Activated CD4-positive, alpha-beta T cell treated with anti-CD3 and anti-CD28 coated beads, Interleukin-2, amount 50 U/mL, for 16 hours (primary cell): ENCODE measurements around the gene PCGF6.

Experiments used
- DNase-seq: peaks from one replicate; pipeline ENCODE4 v3.0.0-alpha.2; 2020

PCGF6 gene

GRCh38 chr10:103254538-103255325 lies 96.2 kb downstream of the PCGF6 start:
- DNase-seq = peak; percentile 76

DNA sequence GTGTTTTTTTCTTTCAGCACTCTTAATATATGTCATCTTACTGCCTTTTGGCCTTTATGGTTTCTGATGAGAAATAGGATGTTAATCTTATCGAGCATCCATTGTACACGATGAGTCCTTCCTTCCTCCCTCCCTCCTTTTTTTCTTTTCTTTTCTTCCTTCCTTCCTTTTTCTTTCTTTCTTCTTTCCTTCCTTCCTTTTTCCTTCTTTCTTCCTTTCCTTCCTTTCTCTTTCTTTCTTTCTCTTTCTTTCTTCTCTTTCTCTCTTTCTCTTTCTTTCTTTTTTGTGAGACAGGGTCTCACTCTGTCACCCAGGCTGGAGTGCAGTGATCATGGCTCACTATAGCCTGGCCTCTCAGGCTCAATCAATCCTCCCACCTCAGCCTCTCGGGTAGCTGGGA lies 96.8 kb downstream of the PCGF6 start:
- no peak for DNase-seq
